Adrenal gland (tissue), 5 donors: ENCODE data around the gene SPOCK3.

Experiments
- CTCF ChIP-seq, 6 experiments: fragments of 450-650 bp in 4 of 6; fragments of 200-600 bp in 2 of 6; sonication (generic) in 1 of 6; IDR thresholded peaks; 1 replicate in 5 of 6; 2 replicates in 1 of 6; pipeline versions ENCODE4 v1.5.1 to v1.8.0; 2016 to 2021; ENCODE audit warnings: antibody characterized with exemption in 6 of 6, mild to moderate bottlenecking in 2 of 6, moderate library complexity in 1 of 6
- POLR2A ChIP-seq, 2 donors: fragments of 450-650 bp; IDR thresholded peaks; one replicate each; pipeline ENCODE4 v1.6.1; 2017; ENCODE audit warnings: antibody characterized with exemption in 2 of 2, mild to moderate bottlenecking in 2 of 2, moderate library complexity in 1 of 2
- donor health status: DM: no; HTN: no; CAD: no.

- TF ChIP-seq CTCF (IDR thresholded peaks at IDR 0.05) (no peak), POLR2A (IDR thresholded peaks at IDR 0.05) (no peak)
Observed at GRCh38 chr4:166802346-166802745, 431.9 kb downstream of the SPOCK3 start.
